Measurements from ENCODE around the gene CIDEC.

- TF ChIP-seq CTCF (conservative IDR thresholded peaks at IDR 0.05; ENCODE audit: low read length) (no peak), EZH2phosphoT487 (IDR thresholded peaks at IDR 0.05; ENCODE audit: borderline replicate concordance, low read depth, low read length) (no peak)
Observed at GRCh38 chr3:9917820-9918219, 37.8 kb upstream of the CIDEC start.

Measured in OCI-LY7 (cell line).